ENCODE measurements around the gene C17orf75.

The C17orf75 gene

DNA sequence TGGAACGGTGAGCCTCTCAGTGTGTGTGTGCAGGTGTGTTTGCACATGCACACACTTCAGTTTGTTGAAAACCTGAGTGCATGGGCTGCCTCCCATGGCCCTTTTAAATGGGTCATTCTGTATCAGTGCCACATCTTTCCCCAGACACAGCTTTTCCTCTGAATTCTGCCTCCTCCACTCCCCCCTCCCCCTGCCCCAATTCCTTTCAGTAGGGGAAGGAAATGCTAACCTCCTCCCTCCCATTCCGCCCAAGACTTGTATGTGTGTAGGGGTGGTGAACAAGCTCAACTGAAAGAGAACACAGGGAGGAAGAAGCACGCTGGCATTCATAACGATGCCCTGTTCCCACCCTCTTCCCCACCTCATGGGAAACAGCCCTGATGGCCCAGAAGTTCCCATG, 34.3 kb downstream of the C17orf75 start:
- TF ChIP-seq, protein P1, sequence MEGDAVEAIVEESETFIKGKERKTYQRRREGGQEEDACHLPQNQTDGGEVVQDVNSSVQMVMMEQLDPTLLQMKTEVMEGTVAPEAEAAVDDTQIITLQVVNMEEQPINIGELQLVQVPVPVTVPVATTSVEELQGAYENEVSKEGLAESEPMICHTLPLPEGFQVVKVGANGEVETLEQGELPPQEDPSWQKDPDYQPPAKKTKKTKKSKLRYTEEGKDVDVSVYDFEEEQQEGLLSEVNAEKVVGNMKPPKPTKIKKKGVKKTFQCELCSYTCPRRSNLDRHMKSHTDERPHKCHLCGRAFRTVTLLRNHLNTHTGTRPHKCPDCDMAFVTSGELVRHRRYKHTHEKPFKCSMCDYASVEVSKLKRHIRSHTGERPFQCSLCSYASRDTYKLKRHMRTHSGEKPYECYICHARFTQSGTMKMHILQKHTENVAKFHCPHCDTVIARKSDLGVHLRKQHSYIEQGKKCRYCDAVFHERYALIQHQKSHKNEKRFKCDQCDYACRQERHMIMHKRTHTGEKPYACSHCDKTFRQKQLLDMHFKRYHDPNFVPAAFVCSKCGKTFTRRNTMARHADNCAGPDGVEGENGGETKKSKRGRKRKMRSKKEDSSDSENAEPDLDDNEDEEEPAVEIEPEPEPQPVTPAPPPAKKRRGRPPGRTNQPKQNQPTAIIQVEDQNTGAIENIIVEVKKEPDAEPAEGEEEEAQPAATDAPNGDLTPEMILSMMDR (IDR thresholded peaks at IDR 0.05; ENCODE audit: insufficient read depth, low read depth, low read length, missing control alignments) = no peak
- no peak for DNase-seq (ENCODE audit: low read depth)

DNA sequence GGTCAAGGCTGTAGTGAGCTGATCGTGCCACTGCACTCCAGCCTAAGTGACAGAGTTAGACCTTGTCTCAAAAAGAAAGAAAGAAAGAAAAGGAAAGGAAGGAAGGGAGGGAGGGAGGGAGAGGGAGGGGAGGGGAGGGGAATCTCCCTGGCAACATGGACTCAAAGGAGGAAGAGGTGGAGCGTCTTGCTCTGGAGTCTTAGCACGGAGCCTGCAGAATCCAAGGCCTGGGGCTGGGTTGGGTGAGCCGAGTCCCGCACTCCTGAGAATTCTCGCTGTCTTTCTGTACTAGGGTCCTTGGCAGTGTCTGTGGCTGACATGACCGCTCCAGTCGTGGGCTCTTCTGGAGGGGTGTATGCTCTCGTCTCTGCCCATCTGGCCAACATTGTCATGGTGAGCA, 36.9 kb downstream of the C17orf75 start:
- TF ChIP-seq, protein P1 (IDR thresholded peaks at IDR 0.05; ENCODE audit: insufficient read depth, low read depth, low read length, missing control alignments) = no peak
- DNase-seq (ENCODE audit: low read depth) = no peak
- H3K4me3 ChIP-seq (ENCODE audit: low read depth, low read length) = no peak overlapping the region

More for the DNA sequence above, 34.3 kb downstream of the C17orf75 start:
- no peak overlapping the region for H3K4me3 ChIP-seq (ENCODE audit: low read depth, low read length)

DNA sequence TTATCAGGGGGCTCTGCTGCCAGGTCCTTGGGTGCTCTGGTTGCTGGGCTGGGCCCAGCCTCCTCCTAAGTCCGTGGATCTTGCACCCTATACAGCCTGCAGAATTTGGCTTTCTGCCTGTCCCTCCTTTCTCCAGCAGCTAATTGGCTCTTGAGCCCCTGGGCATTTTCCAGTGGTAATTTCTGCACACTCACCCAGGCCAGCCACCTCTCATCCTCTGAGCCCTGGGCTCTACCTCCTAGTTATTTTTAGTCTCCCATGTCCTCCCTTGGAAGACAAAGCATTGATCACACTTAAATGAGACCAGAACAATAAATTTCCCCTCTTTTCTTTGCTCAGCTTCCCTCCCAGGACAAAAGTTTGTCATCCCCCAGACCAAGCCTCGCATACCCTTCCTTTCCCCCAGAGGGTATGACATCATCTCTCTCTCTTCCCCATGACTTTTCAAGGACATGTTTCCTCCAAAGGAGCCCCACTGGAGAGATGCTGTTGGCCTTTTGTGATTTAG, 38.1 kb downstream of the C17orf75 start:
- no peak for DNase-seq (ENCODE audit: low read depth)
- H3K4me3 ChIP-seq (ENCODE audit: low read depth, low read length) = no peak overlapping the region
- TF ChIP-seq, protein P1 (IDR thresholded peaks at IDR 0.05; ENCODE audit: insufficient read depth, low read depth, low read length, missing control alignments) = no peak

DNA sequence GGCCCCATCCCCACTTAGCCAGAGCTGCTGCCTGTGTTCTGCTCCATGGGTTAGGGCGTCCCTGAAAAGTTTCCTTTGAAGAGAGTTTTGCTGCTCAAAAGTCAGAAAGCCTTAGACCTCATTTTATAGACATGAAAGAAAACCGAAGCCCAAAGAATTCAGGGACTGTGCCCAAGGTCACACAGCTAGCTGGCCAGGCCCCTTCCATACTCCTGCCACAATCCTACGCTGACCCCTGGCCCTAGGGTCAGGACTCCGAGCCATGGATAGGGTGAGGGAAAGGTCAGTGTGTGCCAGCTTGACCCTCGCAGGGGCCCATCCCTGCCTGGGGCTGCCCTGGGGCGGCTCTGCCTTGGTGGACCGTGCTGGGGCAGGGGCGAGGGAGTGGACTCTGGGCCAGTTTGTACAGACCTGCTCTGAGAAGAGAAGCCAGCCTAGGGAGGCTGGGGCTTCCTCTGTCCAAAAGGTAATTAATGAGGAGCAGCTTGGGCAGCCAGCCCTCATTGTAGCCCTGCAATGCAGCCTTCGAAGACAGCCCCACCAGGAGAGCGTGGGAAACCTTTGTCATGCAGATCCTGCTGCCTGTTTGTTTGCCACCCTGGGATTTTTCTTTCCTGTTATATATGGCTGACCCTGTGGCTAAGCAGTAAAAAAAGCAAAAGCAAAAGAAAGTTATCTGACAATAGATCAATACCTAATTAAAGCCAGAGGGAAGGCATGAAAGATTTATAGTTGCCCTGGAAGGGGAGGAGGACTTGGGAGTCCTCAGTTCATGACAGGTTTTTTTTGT, 38.9 kb downstream of the C17orf75 start:
- no peak overlapping the region for H3K4me3 ChIP-seq (ENCODE audit: low read depth, low read length)
- TF ChIP-seq, protein P1 (IDR thresholded peaks at IDR 0.05; ENCODE audit: insufficient read depth, low read depth, low read length, missing control alignments) = no peak
- no peak for DNase-seq (ENCODE audit: low read depth)

DNA sequence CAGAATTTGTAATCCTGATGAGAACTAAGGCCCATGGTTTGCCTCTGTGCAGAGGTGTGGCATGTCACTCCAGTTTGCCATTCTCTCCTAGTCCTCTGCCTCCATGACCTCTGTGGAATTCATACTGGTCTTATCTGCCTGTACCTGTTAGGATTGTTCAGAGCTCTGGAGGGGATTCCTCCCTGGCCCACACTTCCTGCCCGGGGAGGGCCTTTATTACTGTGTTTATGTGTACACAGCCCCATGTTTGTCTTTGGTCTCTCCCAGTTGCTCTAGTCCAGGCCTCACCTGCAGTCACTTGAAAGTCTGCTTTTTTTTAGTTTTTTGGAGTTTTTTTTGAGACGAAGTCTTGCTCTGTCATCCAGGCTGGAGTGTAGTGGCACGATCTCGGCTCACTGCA, 39.9 kb downstream of the C17orf75 start:
- TF ChIP-seq, protein P1 (IDR thresholded peaks at IDR 0.05; ENCODE audit: insufficient read depth, low read depth, low read length, missing control alignments) = no peak
- no peak overlapping the region for H3K4me3 ChIP-seq (ENCODE audit: low read depth, low read length)
- DNase-seq (ENCODE audit: low read depth) = no peak

DNA sequence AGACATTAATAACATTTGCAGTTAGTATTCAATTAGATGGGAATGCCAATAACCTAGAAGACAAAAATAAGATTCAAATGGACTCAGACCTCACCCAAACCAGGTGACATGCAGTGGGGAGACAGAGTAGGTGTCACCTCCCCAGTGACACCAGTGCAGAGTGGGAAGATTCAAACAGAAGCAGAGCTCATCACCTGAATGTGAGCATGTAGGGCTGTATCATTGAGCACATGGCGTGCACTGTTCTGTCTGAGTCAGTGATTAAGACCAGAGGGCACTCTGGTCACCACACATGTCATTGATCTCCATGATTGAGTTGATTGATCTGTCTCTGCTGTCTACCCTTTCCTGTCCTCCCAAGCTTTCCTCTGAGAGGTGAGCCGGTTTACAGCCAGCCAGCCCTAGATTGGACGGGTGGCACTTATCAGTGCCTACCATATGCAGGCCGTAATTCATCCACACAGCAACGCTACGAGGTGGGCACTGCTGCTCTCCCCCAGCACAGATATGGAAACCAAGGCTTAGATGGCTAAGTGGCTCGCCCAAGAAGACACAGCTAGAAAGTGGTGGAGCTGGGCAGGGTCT, 42.3 kb downstream of the C17orf75 start:
- TF ChIP-seq, protein P1 (IDR thresholded peaks at IDR 0.05; ENCODE audit: insufficient read depth, low read depth, low read length, missing control alignments) = no peak
- no peak overlapping the region for H3K4me3 ChIP-seq (ENCODE audit: low read depth, low read length)
- DNase-seq (ENCODE audit: low read depth) = no peak
